Activated CD8-positive, alpha-beta memory T cell treated with anti-CD3 and anti-CD28 coated beads, Interleukin-2, amount 50 U/mL, for 1 hour (primary cell): Measurements from ENCODE around the gene CFHR2.

ENCODE experiments used
- DNase-seq: peaks from one replicate; pipeline ENCODE4 v3.0.0-alpha.2; 2020; ENCODE audit errors: extremely low read depth

The CFHR2 gene

GRCh38 chr1:197001828-197002227 lies 58.3 kb downstream of the CFHR2 start:
- no peak for DNase-seq

- no peak for DNase-seq
Measured at GRCh38 chr1:197003132-197003531, 59.6 kb downstream of the CFHR2 start.

- no peak for DNase-seq
Measured at GRCh38 chr1:197008861-197009260, 65.3 kb downstream of the CFHR2 start.
